NCI-H2196 (cell line): ENCODE data around the gene DHX29.
A peak's percentile ranks its signal among the peaks of the same experiment; 100 is the strongest.
"Not testable (repeated sequence)": the region's sequence is repeated elsewhere in the genome, so short reads cannot be mapped to it uniquely, and the experiment has no call there.

Source experiments
- DNase-seq: peaks from one replicate; lab custom pipeline; 2025; ENCODE audit not compliant: unreplicated experiment; lab: John Stamatoyannopoulos, UW

DHX29 gene

GRCh38 chr5:55318237-55318636 is 10.7 kb upstream of the DHX29 start:
- not testable (repeated sequence) for DNase-seq

GRCh38 chr5:55316837-55317236 is 9.3 kb upstream of the DHX29 start:
- no peak for DNase-seq

- DNase-seq: no peak
Observed at GRCh38 chr5:55316289-55316688, 8.8 kb upstream of the DHX29 start.

GRCh38 chr5:55313870-55314617 is 6.5 kb upstream of the DHX29 start:
- no peak for DNase-seq

GRCh38 chr5:55308254-55308836 is 851 bp upstream of the DHX29 start:
- no peak for DNase-seq

- no peak for DNase-seq
Observed at GRCh38 chr5:55306641-55307382, 682 bp downstream of the DHX29 start.

DNA sequence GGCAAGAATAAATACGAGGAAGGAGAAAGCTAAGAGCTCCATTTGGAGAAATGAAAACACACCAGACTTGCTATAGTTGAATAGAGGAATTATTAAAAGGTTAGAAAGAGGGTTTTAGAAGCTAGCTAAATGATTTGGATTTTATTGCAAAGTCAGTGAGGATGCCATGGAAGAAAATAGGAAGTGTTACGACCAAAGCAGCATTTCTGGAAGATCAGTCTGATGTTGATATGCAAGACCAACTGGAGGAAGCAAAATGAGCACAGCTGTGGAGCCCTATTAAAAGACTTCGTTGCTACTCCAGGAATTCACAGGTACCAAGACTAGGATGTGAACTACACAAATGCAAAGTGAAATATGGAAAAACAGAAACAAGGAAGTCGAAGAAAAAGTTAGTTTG is 2.1 kb downstream of the DHX29 start:
- DNase-seq: no peak

DNA sequence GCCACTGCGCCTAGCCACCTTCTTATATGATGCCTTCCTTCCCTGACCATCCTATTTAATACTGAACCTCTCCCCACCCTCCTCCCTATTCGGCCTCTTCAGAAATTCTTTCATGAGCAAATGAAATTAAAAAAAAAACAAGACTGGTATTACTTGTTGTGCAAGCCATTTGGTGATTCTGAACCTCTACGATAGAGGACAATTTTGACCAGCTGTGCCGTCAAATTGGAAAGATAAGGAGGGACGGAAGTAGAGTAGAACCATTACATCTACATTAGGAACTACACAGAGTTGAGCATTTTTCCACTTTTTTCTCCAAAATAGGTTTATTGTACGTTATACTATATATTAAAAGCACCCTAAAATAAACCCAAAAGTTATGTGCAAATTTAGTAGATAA is 2.9 kb downstream of the DHX29 start:
- DNase-seq: no peak

GRCh38 chr5:55303238-55303690 is 4.2 kb downstream of the DHX29 start:
- DNase-seq: no peak

- no peak for DNase-seq
Observed at GRCh38 chr5:55300890-55301289, 6.6 kb downstream of the DHX29 start.

GRCh38 chr5:55294935-55295334 is 12.6 kb downstream of the DHX29 start:
- no peak for DNase-seq

DNA sequence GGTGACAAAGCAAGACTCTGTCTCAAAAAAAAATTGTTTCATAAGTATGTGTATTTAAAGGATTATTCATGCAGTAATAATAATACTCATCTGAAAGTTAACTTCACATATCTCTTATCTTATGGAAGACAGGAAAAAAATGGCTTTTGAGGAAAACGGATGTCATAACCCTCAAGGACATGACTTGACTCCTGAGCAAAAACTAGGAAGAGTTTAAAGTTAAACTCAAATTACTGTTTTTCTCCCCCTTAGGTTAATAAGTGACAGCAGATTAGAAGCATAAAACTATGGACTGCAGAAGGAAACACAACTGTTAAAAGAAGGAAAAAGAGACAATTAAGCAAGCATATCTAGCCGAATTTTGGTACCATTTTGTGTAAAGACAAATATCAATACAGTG is 16.5 kb downstream of the DHX29 start:
- DNase-seq: no peak

- no peak for DNase-seq
Observed at GRCh38 chr5:55289808-55290207, 17.7 kb downstream of the DHX29 start.

DNA sequence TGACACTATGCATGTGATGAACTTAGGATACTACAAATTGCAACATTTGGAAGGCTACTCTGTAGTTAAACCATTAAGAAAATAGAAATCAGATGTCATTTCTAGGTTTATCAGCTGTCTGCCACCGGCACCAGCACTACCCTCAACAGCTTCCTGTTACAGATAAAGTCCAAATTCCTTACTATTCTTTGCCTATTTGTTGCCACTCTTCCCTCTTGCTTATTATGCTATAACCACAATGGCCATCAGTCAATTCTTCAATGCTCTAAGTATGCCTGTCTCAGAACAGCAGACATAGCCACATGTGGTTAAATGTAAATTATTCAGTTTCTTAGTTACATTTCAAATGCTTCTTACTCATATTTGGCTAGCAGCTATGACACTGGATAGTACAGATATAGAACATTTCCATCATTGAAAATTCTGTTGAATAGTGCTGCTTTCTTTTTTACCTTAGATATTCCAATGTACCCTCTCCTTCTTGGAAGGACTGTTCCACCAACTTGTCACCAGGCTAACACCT is 21.0 kb downstream of the DHX29 start:
- no peak for DNase-seq

DNA sequence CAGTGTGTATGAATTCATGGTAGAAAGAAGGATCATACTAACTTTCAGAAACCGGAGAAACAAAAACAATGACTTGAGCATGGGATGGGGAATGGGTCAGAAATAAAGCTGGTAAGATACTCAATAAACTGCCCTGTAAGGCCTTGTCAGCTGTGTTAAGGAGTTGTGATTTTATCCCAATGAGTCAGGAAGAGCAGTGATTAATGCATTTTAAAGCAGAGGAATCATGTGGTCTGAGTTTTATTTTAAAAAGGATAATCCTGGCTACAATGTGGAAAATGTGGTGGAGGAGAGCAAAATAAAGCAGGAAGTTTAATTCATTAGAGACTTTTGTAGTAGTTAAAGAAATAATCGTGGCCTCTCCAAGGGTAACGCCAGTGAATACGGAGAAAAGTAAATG is 28.7 kb downstream of the DHX29 start:
- DNase-seq: no peak

- DNase-seq: no peak
Observed at GRCh38 chr5:55276771-55277170, 30.7 kb downstream of the DHX29 start.

- no peak for DNase-seq
Observed at GRCh38 chr5:55258339-55258738, 49.2 kb downstream of the DHX29 start.

GRCh38 chr5:55254802-55255201 is 52.7 kb downstream of the DHX29 start:
- DNase-seq: no peak

DNA sequence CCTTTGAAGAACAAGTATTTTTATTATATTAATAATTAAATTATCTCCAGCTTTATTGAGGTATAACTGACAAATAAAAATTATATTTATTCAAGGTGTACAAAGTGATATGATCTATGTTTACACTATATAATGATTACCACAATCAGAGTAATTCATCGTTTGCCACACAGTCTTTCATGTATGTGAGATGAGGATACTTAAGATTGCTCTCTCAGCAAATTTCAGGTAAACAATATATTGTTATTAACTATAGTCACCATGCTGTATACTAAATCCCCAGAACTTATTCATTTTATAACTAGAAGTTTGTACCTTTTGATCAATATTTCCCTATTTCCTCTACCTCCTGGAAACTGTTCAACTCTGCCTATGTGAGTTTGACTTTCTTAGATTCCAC is 57.4 kb downstream of the DHX29 start:
- DNase-seq: no peak

DNA sequence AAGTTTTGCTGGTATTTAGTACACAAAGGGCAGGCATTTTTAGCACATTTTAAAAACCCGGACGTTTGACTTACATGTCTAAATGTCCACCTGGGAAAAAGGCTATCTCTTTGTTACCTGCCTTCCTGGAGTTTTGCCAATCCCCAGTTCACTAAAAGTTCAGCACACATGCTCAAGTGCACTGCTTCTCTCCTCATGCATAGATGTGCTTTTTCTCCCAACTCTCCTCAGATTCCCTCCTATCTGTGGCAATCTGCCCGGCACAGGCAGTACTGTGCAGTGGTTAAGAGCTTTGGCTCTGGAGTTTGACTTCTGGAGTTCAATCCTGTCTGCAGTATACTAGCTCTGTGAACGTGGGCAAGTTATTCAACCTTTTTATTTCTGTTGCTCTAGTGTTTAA is 65.7 kb downstream of the DHX29 start:
- peak; percentile 62 for DNase-seq

GRCh38 chr5:55236800-55237199 is 70.7 kb downstream of the DHX29 start:
- DNase-seq: no peak

- peak; percentile 5 for DNase-seq
Observed at GRCh38 chr5:55234121-55234700, 73.3 kb downstream of the DHX29 start.
